Measurements from ENCODE around the gene TBX4.
"Not testable (repeated sequence)": the region's sequence is repeated elsewhere in the genome, so short reads cannot be mapped to it uniquely, and the experiment has no call there.

TBX4 gene

GRCh38 chr17:61431594-61432311 is 20.5 kb upstream of the TBX4 start:
- DNase-seq, result no peak

- DNase-seq, result no peak
Measured at GRCh38 chr17:61436273-61436672, 15.9 kb upstream of the TBX4 start.

- DNase-seq, result no peak
Measured at GRCh38 chr17:61436995-61437704, 15.1 kb upstream of the TBX4 start.

DNA sequence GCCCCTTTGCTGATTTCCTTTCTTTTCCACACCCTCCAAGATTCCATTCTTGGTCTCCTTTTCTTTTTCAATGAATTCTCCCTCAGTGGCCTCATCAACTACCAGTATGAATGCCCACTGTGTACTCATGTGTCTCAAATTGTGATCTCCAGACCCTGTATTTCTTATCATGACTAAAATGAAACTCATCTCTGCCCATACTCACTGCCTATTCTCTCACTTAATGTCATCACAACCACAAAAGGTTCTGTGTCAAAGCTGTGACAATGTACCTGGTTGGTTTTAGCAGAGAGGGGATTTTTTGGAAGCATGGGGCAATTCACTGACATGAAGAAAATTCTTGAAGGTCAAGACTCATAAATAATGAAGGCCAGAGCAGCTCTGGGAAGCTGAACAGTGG is 11.5 kb upstream of the TBX4 start:
- no peak for DNase-seq

GRCh38 chr17:61441507-61441906 is 10.7 kb upstream of the TBX4 start:
- DNase-seq, result not testable (repeated sequence)

GRCh38 chr17:61442136-61442775 is 10.0 kb upstream of the TBX4 start:
- DNase-seq, result no peak

- no peak for DNase-seq
Measured at GRCh38 chr17:61442878-61443474, 9.2 kb upstream of the TBX4 start.

DNA sequence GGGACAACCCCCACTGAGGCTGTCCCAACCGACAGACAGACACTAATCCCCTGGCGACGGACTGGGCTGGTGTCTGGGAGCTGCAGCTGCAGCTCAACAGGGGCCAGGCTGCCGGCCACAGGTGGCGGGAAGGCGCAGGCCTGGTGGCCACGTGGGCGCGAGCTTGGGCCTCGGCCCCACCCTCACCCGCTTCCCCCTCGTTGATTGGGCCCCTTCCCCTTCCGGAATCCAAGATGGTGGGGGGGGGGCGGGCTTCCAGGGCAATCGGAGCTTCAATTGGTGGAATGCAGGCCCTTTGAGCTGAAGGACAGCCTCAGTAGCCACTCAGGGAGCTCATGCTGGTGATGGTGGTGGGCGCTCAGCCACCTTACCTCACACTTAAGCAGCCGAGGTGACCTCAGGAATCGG is 8.7 kb upstream of the TBX4 start:
- no peak for DNase-seq

GRCh38 chr17:61444075-61444474 is 8.1 kb upstream of the TBX4 start:
- no peak for DNase-seq

DNA sequence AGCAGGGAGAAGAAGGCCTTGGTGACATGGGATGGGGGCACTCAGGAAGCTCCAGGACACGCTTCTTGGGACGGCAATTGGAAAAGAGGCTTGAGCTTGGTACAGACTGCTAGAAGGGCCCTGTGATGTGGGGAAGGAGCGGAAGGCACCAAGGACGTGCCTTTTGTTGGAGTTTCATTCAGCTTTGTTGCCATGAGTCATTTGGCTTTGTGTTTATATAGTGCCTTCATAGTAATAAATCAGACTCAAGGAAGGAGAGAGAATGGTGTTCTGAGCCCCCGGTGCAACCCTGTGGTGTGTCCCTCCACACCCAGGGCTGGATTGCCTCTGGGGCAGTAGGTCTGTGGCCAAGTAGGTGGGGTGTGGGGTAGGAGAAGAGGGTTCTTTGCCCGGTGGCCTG is 7.4 kb upstream of the TBX4 start:
- no peak for DNase-seq

DNA sequence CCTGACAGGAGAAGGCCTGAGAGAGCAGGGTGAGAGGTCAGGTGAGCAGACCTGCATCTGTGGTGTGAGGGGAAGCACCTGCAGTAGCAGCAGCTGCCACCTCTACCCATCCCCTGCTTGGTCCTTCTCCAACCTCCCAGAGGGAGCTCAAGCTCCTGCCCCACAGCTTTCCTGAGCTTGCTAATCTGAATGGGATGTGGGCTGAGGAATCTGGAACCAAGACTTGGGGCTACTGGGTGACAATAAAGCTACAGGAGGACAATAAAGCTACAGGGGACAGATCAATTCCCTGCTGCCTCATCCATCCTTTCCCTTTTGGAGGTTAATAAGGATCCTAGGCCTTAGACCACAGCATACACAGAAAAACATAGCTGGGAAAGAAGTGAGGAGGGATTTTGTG is 4.9 kb upstream of the TBX4 start:
- DNase-seq, result no peak

- DNase-seq, result no peak
Measured at GRCh38 chr17:61448042-61448441, 4.2 kb upstream of the TBX4 start.

DNA sequence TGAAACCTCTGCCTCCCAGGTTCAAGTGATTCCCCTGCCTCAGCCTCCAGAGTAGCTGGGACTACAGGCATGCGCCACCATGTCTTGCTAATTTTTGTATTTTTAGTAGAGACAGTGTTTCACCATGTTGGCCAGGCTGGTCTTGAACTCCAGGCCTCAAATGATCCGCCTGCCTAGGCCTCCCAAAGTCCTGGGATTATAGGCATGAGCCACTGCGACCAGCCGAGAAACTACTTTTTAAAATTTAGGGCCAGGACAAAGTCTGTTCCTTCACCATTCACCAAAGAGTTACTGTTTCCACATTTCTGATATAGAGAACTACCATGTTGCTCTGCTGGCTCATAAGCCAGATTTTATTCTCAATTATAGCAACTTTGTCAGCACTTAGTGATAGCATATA is 3.1 kb upstream of the TBX4 start:
- not testable (repeated sequence) for DNase-seq

DNA sequence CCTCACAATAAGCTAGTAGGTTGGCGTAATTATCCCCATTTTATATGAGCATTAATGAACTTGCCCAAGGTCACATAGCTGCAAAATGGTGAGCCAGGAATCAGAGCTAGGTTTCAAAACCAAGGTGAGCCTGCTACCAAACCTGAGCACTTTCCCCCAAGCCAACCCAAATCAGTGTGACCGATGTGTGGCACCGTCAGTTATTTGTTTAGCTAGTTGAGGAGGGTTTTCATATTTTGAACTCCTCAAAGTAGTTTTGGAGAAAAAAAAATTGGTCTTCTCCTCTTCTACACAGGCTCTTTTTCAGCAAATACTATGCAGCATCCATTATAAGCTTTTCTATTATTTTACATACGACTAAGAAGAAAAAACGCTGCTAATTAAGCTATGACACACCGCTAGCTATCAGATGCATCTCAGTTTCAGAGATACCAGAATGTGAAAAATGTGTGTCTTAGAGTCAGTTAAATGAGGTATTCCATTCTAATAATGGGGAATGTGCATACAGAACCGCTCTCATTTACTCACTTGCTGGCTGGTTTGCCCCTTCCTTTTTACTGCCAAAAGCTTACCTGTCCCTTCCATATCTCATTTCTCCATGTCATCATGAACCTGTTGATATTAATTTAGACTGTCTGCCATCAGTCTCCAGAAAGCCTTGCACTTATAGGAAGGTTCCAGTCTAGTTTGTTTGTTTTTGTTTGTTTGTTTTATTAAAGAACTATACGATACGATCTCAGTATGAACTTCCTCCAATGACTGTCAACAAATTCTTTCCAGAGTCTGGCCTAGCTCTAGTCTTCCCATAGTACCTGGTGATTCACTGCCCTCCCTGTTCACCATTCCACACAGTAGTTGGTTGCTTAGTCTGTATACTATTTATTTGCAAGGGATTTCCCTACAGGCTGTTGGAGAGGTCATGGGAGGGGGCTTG is 2.2 kb upstream of the TBX4 start:
- no peak for DNase-seq

GRCh38 chr17:61450641-61451537 is 1.3 kb upstream of the TBX4 start:
- DNase-seq, result no peak

GRCh38 chr17:61451538-61452300 is 503 bp upstream of the TBX4 start:
- no peak for DNase-seq

DNA sequence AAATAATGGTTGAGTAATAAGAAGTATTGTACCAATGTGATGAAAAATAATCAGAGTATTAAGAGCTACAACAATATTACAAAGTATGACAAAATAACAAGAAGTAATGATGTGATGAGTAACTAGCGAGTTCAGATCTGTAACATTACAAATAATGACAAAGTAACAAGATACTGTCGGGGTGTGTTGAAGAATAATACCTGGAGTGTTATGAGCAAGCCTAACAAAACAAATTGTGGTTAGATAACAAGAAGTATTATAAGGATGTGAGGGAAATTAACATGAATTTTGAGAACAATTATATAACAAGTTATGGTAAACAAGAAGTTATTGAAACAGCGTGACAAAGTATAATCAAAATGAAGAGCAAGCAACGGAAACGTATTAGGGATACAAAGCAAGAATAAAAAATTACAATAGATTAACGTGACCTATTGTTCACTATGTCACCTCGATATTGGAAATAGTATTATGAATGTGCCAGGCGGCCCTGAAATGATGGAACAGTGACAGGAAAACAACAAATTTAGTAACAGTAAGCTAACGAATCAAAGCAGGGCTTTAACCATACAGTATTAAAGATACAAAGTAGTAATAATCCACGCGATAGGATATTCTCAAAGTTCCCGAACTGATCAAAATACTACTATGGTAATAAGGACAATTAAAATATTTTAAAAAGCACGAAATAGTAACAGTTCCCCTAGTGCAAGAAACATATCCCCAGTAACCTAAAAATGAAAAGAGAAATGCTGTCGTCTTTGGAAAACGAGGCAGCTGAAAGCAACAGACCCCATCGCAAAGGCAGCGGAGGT is 1.6 kb downstream of the TBX4 start:
- no peak for DNase-seq

- no peak for DNase-seq
Measured at GRCh38 chr17:61454381-61455323, 2.4 kb downstream of the TBX4 start.
